H1 (cell line): ENCODE data around the gene SRP14.

Experiments
- ATF3 ChIP-seq: IDR thresholded peaks from 2 replicates; pipeline ENCODE4 v1.6.1; 2011; ENCODE audit warnings: low read depth, mild to moderate bottlenecking, low read length; ENCODE audit not compliant: insufficient read depth
- BACH1 ChIP-seq: IDR thresholded peaks from 2 replicates; pipeline ENCODE4 v1.6.1; 2012; ENCODE audit warnings: low read length, improper control_type of control experiment
- CTCF ChIP-seq, 3 experiments: IDR thresholded peaks; 1 replicate in 2 of 3; 2 replicates in 1 of 3; pipeline versions ENCODE4 v1.5.1 to v1.6.1; 2011; ENCODE audit warnings: low read length in 3 of 3, mild to moderate bottlenecking in 3 of 3, inconsistent platforms in 2 of 3, low read depth in 1 of 3, moderate library complexity in 1 of 3; ENCODE audit not compliant: insufficient read depth in 1 of 3; ENCODE audit errors: control extremely low read depth in 1 of 3
- SIN3A ChIP-seq, 2 experiments: IDR thresholded peaks in 1 of 2; conservative IDR thresholded peaks in 1 of 2; 2 replicates each; pipeline ENCODE4 v1.6.1; 2011 to 2012; ENCODE audit warnings: low read length in 2 of 2, improper control_type of control experiment in 1 of 2, low read depth in 1 of 2, mild to moderate bottlenecking in 1 of 2
- TEAD4 ChIP-seq: IDR thresholded peaks from 2 replicates; pipeline ENCODE4 v1.6.1; 2012; ENCODE audit warnings: low read depth, low read length, inconsistent platforms, mixed read lengths

- no peak for TF ChIP-seq ATF3
- no peak for TF ChIP-seq TEAD4
- no peak for TF ChIP-seq BACH1
- TF ChIP-seq SIN3A (conservative IDR thresholded peaks at IDR 0.05 in 1 of 2, IDR thresholded peaks at IDR 0.05 in 1 of 2; ENCODE audit: low read depth in 1 of 2, low read length in 2 of 2): no peak
- TF ChIP-seq CTCF (IDR thresholded peaks at IDR 0.05; ENCODE audit: control extremely low read depth in 1 of 3, insufficient read depth in 1 of 3, low read depth in 1 of 3, low read length in 3 of 3): peak; percentile 6 to 23 (median 12); a peak in 2 of 4 replicates
Observed at GRCh38 chr15:40072216-40072990, 33.4 kb upstream of the SRP14 start.
